Hematopoietic multipotent progenitor cell treated with erythropoietin and hydrocortisone succinate and interleukin-3 and kit ligand, for 4 days (in vitro differentiated cells): Measurements from ENCODE around the gene CDH13.

Source experiments
- DNase-seq: peaks from one replicate; pipeline ENCODE4 v3.0.0-alpha.2; 2015

CDH13 gene

DNA sequence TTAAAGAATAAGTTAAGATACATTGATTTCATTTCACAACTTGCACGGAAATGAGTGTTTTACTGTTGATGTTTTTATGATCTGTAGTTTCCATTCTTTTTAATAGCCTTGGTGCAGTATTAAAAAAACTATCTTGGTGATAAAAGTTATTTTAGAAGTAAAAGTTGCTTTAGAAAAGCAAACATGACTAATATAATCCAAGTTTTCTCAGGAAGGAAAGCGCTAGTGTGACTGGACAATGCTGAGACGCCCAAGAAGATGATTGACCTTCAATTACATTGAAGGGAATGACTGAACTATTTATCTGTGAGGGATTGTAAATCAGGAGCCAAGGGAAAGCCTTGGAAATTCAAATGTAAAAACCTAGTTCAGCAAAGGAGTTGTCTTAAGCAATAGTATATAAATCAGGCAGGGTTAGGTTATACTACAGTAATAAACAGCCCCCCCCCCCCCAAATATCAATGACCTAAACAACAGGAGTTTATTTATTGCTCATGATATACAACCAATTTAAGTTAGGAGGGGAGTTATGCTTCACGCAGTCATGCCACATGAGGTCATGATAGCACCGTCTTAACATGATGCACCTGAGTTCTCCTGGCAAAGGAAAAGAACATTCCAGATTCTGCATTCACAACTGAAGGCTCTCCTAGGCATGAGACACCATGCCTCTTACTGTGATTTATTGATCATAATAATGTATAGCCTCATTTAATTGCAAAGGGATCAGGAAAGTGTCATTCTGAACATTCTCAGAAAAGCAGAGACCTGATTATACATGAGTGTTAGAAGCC, 443.8 kb downstream of the CDH13 start:
- DNase-seq = no peak

DNA sequence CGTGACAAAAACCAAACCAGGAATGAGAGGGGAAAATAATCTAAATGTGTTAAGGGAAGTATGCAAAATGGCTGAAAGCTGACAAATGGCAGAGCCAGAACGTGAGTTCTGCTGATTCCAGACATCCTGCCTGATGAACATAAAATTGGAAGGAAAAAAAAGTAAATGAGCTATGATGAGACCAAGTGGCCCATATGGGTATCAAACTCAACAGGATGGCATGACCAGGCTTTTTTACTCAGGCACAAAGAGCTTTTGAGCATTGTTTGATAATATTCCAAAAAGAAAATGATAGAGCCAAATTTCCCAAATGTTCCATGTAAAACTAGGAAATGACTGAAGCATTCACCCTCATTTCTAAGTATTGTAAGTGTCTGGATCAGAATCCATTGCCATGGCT, 449.2 kb downstream of the CDH13 start:
- no peak for DNase-seq

- DNase-seq = no peak
Observed at GRCh38 chr16:83083361-83083760, 456.6 kb downstream of the CDH13 start.

DNA sequence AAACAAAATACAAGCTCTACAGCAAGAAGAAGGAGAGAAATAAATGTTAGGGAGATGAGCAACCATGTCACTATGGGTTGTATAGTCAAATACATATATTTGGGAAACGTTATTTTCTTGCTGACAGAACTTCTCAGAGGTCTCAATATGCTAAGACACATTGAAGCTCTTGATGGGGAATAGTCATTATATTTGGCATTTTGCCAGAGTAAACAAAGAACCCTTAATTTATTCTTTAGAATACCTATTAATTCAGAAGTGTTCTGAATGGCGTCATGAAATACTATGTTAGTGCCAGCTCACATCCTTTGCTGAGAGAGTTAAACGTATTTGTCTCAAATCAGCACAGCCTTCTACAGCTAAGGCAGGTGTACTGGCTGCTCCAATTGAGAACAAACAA, 458.9 kb downstream of the CDH13 start:
- no peak for DNase-seq

GRCh38 chr16:83095941-83096692, 469.3 kb downstream of the CDH13 start:
- DNase-seq = no peak

- no peak for DNase-seq
Observed at GRCh38 chr16:83098536-83098935, 471.8 kb downstream of the CDH13 start.

DNA sequence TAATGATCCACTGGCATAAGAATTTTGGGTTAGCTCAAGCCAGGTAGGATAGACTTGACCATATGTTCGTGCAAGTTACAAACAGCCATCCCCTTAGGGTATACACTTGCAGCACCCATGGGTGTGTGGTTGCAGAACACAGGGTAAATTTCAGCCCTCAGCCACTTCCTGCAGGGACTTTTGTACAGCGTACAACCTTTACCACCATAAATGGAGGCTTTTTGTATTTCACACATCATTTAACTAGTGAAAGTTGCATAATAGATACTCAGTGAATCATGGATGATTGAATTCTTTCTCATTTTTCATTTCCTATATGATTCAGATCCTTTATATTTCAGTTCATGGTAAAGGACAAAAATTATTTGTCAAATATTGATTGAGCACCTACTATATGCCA, 473.9 kb downstream of the CDH13 start:
- no peak for DNase-seq

DNA sequence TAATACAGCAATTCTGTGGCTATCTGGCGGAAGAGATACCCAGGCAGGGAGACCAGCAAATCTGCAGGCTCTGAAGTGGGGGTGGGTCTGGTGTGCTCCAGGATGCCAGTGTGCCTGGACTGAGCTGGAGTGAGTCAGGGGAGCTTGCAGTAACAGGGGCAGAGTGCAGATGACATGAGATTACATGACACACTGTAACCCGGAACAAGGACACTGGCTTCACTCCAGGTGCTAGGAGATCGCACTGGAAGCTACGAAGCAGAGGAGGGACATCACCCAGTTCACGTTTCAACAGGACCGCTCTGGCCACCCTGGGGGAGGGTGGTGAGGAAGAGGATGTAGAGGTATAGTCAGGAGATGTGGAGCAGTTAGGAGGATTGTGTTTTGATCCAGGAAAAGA, 475.6 kb downstream of the CDH13 start:
- no peak for DNase-seq

DNA sequence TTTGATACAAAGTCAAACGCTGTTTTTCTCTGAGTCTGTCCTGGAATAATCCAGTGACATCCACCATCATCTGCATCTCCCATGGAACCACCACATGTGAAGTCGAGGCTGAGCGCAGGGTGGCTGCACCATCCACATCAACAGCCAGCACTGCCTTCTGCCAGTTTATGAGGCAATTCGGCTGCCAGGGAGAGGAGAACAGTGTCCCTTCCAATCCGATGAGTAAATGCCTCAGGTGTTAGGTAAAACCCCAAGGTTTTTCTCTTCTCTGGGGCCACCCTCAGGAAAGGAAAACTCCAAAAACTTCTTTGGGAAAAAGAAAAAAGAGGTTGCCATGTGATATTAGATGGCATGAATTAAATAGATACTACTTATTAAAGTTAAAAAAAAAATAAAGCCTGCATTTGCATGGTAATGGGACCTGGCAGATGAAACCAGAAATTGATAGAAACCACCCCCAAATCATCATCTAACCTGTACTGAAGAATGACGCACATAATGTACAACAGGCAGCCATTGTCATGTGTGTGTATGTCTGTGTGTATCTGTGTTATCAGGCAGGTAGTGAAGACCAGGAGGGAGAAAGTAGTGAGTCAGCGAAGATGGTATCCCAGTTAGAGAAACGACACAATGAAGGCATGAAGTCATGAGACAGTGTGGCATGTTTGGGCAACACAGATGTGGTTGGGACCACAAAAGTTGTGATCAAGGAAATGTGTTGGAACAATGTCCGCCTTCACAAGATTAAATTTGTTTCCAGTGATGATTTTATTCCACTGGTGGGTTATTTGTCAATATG, 478.7 kb downstream of the CDH13 start:
- DNase-seq = no peak

DNA sequence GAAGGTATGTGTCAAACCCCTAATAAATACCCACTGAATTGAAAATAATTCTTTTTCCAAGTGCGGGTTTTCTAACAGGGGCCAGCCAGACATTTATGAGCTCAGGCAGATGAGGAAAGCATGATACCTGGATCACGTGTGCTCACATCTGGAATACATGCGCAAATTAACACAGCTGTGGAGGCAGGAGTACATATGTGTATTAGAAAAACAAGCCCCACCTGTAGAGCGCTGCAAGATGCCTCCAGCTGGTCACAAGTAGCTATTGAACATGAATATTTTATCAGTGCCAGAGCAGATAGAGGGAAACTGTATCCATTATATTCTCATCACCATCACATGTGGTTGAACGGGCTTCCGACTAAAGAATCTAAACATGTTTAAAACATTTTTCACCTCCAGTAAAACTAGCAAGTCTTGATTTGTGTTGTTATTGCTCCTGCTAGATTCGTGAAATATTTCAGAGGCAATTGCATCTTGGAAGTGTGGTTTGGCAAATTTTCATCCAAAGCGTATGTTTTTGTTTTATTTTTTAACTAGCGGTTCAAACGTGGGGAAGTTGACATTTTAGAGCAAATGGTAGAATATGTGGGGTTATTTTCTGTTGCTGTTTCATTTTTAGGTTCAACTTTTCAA, 482.8 kb downstream of the CDH13 start:
- DNase-seq = no peak

DNA sequence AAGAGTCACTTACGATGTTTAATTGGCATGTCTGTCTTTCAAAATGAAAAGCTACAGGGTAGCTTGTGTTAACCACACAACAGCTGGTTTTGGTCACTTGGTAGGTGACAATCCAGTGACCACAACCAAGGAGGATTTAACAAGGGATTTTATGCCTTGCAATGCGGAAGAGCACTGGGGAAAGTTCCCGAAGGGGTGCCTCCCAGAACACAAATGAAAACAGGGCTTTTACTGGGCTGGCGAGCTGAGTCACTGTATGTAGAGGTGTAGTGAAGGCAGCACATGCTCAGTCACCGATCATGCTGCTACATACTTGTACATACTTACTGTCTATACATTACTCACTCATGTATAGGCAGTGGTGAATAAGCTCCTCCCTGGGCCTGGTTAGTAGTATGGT, 483.5 kb downstream of the CDH13 start:
- no peak for DNase-seq

- DNase-seq = peak; percentile 40
Observed at GRCh38 chr16:83113317-83113716, 486.5 kb downstream of the CDH13 start.

- no peak for DNase-seq
Observed at GRCh38 chr16:83113811-83114210, 487.0 kb downstream of the CDH13 start.

DNA sequence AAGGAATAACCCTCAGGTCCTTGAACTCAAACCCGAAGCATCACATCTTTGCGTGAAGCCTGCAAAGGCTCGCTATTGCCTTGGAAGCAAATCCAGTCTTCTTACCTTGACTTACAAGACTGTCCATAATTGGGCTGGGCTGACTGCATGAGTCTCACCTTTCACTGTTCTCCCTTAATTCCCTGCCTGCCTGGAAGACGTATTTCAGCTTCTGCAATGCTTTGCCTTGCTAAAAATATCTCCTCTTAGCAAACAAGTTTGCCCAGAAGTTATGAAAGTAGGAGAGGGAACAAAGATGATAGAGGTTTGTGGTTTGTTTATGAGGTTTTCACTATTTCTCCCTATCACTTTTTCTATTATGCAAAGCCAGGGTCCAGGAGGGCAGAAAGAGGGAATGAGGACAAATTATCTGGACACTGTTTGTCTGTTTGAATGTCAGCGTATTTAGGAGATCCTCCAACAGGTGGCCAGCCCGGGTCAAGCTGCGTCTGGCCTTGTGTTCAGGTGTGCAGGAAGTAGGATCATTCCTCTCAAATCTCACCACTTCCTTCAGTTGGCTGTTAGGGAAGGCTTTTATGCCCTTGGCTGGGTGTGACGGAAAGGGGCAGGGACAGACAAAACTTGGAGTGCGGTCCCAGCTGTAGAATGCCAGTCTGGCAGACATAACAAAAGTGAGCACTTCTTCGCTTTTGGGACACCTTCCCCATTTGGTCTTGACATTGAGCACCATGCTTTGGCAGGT, 488.9 kb downstream of the CDH13 start:
- DNase-seq = peak; percentile 5

DNA sequence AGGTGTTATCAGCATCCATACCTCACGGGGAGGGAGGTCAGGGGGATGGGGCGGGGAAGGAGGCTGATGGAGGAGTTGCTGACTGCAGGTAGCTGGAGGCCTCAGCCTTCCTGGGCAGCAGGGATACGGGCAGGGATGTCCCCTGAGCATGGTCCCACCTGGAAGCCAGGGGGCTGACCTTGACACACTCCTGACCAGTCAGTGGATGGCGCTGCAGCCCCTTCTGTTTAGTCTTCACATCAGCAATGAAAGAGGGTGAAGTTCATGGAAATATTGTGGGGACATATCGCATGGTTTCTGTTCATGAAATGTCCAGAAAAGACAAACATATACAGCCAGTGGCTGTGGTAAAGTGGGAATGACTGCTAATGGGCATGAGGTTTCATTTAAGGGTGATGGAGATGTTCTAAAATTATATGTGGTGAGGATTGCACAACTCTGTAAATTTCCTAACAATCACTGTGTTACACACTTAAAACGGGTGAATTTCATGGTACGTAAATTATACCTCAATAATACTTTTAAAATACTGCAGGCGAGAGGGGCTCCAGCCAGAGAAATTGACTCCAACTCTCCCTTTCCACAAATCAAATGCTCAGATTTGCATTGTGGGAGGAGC, 489.6 kb downstream of the CDH13 start:
- peak; percentile 19 for DNase-seq

- DNase-seq = no peak
Observed at GRCh38 chr16:83117810-83118209, 491.0 kb downstream of the CDH13 start.

DNA sequence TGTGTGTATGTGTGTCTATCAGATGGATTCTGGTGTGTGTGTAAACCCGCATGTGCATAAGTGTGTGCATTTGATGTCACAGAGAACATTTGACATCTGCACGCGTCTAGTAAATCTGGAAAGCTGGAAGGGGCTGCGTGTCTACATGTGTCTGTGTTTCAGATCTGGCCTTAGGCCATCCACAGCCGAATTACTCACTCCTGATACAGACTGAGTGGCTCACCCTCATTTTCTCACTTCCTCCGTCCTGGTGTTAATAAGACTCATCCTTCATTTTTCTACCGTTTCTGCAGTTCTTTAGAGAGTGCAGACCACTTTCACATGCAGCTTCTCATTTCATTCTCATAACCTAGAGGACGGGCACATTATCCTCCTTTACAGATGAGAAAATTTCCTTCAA, 491.6 kb downstream of the CDH13 start:
- DNase-seq = no peak

GRCh38 chr16:83125999-83126568, 499.3 kb downstream of the CDH13 start:
- no peak for DNase-seq

- no peak for DNase-seq
Observed at GRCh38 chr16:83128041-83128440, 501.3 kb downstream of the CDH13 start.

DNA sequence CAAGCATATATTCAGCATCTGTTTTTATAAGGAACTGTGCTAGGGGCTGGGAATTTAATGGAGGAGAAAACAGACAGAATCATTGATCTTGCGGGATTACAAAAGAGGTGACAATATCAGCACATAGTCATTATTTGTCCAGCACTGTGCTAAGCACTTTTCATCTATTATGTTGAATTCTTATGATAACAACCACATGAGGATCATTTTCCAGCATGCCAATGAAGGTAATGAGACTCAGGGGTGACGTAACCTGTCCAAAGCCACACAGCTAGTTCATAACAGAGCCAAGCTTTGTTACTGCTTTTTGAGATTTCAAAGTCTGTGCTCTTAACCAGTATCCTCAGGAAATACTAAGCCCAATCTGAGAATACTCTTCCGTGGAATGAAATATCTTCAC, 503.3 kb downstream of the CDH13 start:
- DNase-seq = no peak

DNA sequence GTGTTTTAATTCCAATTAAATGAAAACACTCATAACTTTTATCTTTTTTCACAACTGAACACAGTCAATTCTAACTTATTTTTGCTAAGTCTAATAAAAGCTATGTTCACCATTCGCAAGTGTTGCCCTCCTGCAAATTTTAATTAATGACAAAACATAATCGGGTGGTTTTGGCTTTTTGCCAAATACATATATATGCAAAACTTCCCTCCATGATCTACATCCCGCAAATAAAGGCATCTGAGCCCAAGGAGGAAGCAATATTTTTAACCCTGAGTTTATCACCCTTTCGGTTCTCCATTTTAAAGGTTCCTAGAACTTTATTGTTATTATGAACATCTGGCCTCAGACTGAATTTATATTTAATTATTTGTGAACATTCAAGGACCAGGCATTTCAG, 507.9 kb downstream of the CDH13 start:
- no peak for DNase-seq

DNA sequence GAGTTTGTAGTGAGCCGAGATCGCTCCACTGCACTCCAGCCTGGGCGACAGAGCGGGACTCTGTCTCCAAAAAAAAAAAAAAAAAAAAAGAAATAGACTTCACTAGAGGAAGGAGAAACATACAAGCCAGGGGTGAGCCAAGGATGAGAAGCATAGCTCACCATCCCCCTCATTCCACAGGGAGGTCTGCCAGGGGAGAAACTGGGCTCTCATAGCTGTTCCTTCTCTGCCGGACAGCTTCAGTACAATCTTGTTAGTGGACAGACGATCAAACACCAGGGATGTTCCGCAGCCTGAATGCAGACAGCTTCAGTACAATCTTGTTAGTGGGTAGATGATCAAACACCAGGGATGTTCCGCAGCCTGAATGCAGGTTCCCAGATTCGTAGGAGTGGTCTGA, 509.6 kb downstream of the CDH13 start:
- DNase-seq = no peak
